Measurements from ENCODE around the gene CACNA1S. TPM values are rescaled to one million over a fixed set of nuclear protein-coding genes. Genes with fewer than 3 reads are reported as not detected.

CACNA1S gene
- total and polyA plus RNA-seq, 8 donors, result under 0.01 to 0.18 TPM; not detected in 6

- DNase-seq, result no peak
- H3K4me1 ChIP-seq, result peaks cover 0 to 21% (median 15%) of the 10 kb centered on the region in 4 donors
- no peak overlapping the region for H3K27ac ChIP-seq
- intact Hi-C loops (cut with DNase I; ENCODE audit: low total_unique reads), result no loop called here
- H3K36me3 ChIP-seq, result peaks cover 0 to 12% (median 1%) of the 10 kb centered on the region in 4 donors
- 91 to 97% (median 96%) methylated on average over 6 to 13 of the region's 13 CpGs for WGBS, 5 donors
- H3K9me3 ChIP-seq, result no peaks in the 10 kb centered on the region
- peaks cover 0 to 7% (median 0%) of the 10 kb centered on the region in 3 donors for H3K27me3 ChIP-seq
- H3K4me3 ChIP-seq, result no peak overlapping the region
- TF ChIP-seq POLR2AphosphoS5 (IDR thresholded peaks at IDR 0.05), result no peak
- no peak for TF ChIP-seq CTCF (IDR thresholded peaks at IDR 0.05)
- TF ChIP-seq POLR2A (IDR thresholded peaks at IDR 0.05), result no peak
- TF ChIP-seq EP300 (IDR thresholded peaks at IDR 0.05), result no peak
These were observed 16.7 kb upstream of the CACNA1S start for GRCh38 chr1:201128962-201129361.

- no peak overlapping the region for H3K4me3 ChIP-seq
- WGBS, 5 donors, result 83 to 95% (median 92%) methylated on average over 9 of the region's 9 CpGs
- no peaks in the 10 kb centered on the region for H3K9me3 ChIP-seq
- intact Hi-C loops (cut with DNase I; ENCODE audit: low total_unique reads), result no loop called here
- no peak overlapping the region for H3K27ac ChIP-seq
- DNase-seq, result no peak
- TF ChIP-seq EP300 (IDR thresholded peaks at IDR 0.05) (no peak), POLR2AphosphoS5 (IDR thresholded peaks at IDR 0.05) (no peak), POLR2A (IDR thresholded peaks at IDR 0.05) (no peak), CTCF (IDR thresholded peaks at IDR 0.05) (no peak)
- H3K27me3 ChIP-seq, result peaks cover 0 to 12% (median 0%) of the 10 kb centered on the region in 3 donors
- H3K4me1 ChIP-seq, result peaks cover 0 to 21% (median 15%) of the 10 kb centered on the region in 4 donors
- H3K36me3 ChIP-seq, result peaks cover 0 to 7% (median 0%) of the 10 kb centered on the region in 4 donors
These were observed 16.2 kb upstream of the CACNA1S start for GRCh38 chr1:201128476-201128875.

DNA sequence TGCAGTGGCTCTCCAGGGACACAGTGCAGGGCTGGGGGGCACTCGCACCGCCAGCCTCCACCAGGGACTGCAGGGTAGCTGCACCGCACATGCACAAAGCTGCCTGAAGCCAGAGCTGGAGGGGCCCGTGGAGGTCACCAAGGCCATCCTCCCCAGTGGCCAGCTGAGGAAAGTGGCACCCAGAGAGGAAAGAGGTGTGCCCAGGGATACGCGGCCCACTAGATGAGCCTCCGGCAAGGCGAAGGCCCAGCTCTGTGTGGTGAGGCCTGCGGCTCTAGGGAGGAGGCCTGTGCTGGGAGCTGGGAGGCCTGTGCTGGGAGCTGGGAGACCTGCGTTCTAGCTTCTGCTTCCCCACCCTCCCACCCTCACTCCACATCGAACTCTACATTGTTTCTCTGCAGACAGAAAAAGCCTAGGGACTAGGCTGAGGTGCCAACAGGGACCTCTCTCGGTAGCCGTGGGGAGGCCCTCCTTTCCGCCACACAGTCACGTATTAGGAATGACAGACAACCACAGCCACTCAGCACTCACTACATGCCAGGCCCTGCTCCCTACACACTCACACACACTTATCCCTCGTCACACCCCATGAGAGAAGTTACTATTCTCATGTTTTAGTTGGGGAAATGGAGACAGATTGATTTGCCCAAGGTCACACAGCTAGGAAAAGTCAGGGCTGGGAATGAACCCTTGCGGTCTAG is 15.7 kb upstream of the CACNA1S start:
- WGBS, 5 donors, result 88 to 96% (median 93%) methylated on average over 13 to 17 of the region's 17 CpGs
- no peak for DNase-seq
- peak overlapping the region in 1 of 5 donors; percentile 55 for H3K27ac ChIP-seq

More for the DNA sequence above, 15.7 kb upstream of the CACNA1S start:
- Histone ChIP-seq H3K36me3 (peaks cover 0 to 6% (median 0%) of the 10 kb centered on the region in 4 donors), H3K9me3 (no peaks in the 10 kb centered on the region), H3K4me1 (peaks cover 0 to 21% (median 15%) of the 10 kb centered on the region in 4 donors), H3K27me3 (peaks cover 0 to 17% (median 0%) of the 10 kb centered on the region in 3 donors), H3K4me3 (no peak overlapping the region)
- TF ChIP-seq EP300 (IDR thresholded peaks at IDR 0.05) (no peak), POLR2A (IDR thresholded peaks at IDR 0.05) (no peak), POLR2AphosphoS5 (IDR thresholded peaks at IDR 0.05) (no peak), CTCF (IDR thresholded peaks at IDR 0.05) (no peak)
- intact Hi-C loops (cut with DNase I; ENCODE audit: low total_unique reads), result no loop called here
